Measurements from ENCODE around the gene TSPEAR.

DNA sequence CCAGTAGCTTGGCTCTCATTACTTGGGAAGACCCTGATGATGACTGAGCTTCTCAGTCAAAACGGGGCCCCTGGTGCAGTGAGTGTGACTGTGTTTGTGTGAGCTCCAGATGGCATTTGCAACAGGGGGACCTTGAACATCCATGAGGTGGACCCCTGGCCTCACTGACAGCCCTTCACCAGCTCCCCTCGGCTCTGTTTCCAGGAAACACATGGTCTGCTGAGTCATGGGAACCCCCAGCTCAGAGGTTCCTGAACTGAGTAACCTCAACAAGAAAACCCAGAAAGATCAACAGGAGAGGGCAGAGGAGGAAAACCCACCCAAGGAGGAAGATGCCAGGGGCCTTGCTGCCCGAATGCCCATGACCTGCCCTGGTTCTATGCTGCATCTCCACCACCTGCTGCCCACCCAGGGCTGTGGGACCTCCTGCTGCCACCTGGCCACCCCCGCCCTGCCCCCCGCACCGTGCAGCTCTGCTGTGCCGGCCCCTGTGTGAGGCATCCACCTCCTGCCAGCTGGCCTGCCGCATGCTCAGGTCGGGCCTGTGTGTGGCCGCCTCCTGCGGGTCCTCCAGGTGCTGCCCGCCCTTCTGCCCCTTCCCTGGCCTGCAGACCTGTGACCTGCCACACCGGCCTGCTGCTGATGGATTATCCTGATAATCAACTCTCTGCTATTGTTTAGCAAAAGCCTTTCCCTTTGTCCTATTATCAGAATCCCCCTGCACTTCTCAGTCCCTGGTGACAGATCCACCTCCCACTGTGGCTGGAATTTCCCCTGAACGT lies 25.2 kb downstream of the TSPEAR start:
- no peak for TF ChIP-seq CTCF (IDR thresholded peaks at IDR 0.05)
- TF ChIP-seq POLR2A (IDR thresholded peaks at IDR 0.05) = no peak
- TF ChIP-seq POLR2AphosphoS5 (IDR thresholded peaks at IDR 0.05) = no peak
- TF ChIP-seq EP300 (IDR thresholded peaks at IDR 0.05; ENCODE audit: low read depth) = no peak
